LHCN-M2 (cell line): ENCODE measurements around the gene GALNT9. TPM values are rescaled to one million over a fixed set of nuclear protein-coding genes. Genes with fewer than 3 reads are reported as not detected.

Experiments
- DNase-seq: peaks from one replicate; pipeline ENCODE4 v3.0.0-alpha.2; 2012; ENCODE audit warnings: low read depth
- total RNA-seq: library from RNA; depleted of rRNA; stranded (reverse); fragments of >200 nt; gene quantifications from 2 replicates; pipeline ENCODE4 v1.2.3, GENCODE V29; 2014

The GALNT9 gene
- total RNA-seq, 1 experiment from 2014 or later: 0.63 TPM

GRCh38 chr12:132281038-132281437 lies 48.4 kb downstream of the GALNT9 start:
- no peak for DNase-seq

- DNase-seq: no peak
Observed at GRCh38 chr12:132280406-132280805, 49.0 kb downstream of the GALNT9 start.

- DNase-seq: no peak
Observed at GRCh38 chr12:132279930-132280329, 49.5 kb downstream of the GALNT9 start.

- peak; percentile 43 for DNase-seq
Observed at GRCh38 chr12:132279184-132279889, 50.1 kb downstream of the GALNT9 start.

- no peak for DNase-seq
Observed at GRCh38 chr12:132278401-132279183, 50.8 kb downstream of the GALNT9 start.

GRCh38 chr12:132277949-132278348 lies 51.4 kb downstream of the GALNT9 start:
- no peak for DNase-seq

GRCh38 chr12:132277374-132277941 lies 51.9 kb downstream of the GALNT9 start:
- no peak for DNase-seq

- DNase-seq: no peak
Observed at GRCh38 chr12:132276827-132277373, 52.5 kb downstream of the GALNT9 start.

- no peak for DNase-seq
Observed at GRCh38 chr12:132276066-132276826, 53.1 kb downstream of the GALNT9 start.

GRCh38 chr12:132275631-132276030 lies 53.8 kb downstream of the GALNT9 start:
- DNase-seq: no peak

GRCh38 chr12:132275110-132275531 lies 54.3 kb downstream of the GALNT9 start:
- DNase-seq: peak; percentile 42

GRCh38 chr12:132273992-132274334 lies 55.4 kb downstream of the GALNT9 start:
- no peak for DNase-seq

GRCh38 chr12:132272711-132273110 lies 56.7 kb downstream of the GALNT9 start:
- DNase-seq: no peak

- no peak for DNase-seq
Observed at GRCh38 chr12:132271755-132272092, 57.7 kb downstream of the GALNT9 start.

- DNase-seq: no peak
Observed at GRCh38 chr12:132270969-132271754, 58.2 kb downstream of the GALNT9 start.

- DNase-seq: no peak
Observed at GRCh38 chr12:132270516-132270915, 58.9 kb downstream of the GALNT9 start.

GRCh38 chr12:132269271-132269968 lies 60.0 kb downstream of the GALNT9 start:
- no peak for DNase-seq

- DNase-seq: no peak
Observed at GRCh38 chr12:132268674-132269073, 60.7 kb downstream of the GALNT9 start.

GRCh38 chr12:132267873-132268272 lies 61.5 kb downstream of the GALNT9 start:
- no peak for DNase-seq

GRCh38 chr12:132266802-132267201 lies 62.6 kb downstream of the GALNT9 start:
- DNase-seq: no peak
